HG03469 (cell line): Measurements from ENCODE around the gene MAPK14.
"Not testable (repeated sequence)": the region's sequence is repeated elsewhere in the genome, so short reads cannot be mapped to it uniquely, and the experiment has no call there.

Source experiments
- ATAC-seq: cut with Tn5 transposase; IDR thresholded peaks from one replicate; pipeline ENCODE4 v1.9.1; 2021; ENCODE audit warnings: mild to moderate bottlenecking, moderate library complexity, moderate number of reproducible peaks; ENCODE audit not compliant: unreplicated experiment

The MAPK14 gene

GRCh38 chr6:36027501-36028087, at the start of gene MAPK14:
MAPK14 (plus strand) TSS chr6:36027808; CDS start chr6:36028158, 350 bp downstream.
- ATAC-seq = peak; percentile 76

DNA sequence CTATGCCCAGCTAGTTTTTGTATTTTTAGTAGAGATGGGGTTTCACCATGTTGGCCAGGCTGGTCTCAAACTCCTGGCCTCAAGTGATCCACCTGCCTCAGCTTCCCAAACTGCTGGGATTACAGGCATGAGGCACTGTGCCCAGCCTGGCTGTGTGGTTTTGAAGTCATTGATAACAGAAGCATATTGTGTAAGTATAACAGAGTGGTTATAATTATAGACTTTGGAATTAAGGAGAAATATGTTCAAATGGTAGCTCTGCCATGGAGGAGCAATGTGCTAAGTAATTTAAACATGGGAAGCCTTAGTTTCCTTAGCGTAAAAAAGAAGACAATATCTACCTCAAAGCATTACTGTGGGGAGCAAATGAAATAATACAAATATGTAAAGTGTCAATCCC, 47.5 kb upstream of the MAPK14 start:
- ATAC-seq = not testable (repeated sequence)

DNA sequence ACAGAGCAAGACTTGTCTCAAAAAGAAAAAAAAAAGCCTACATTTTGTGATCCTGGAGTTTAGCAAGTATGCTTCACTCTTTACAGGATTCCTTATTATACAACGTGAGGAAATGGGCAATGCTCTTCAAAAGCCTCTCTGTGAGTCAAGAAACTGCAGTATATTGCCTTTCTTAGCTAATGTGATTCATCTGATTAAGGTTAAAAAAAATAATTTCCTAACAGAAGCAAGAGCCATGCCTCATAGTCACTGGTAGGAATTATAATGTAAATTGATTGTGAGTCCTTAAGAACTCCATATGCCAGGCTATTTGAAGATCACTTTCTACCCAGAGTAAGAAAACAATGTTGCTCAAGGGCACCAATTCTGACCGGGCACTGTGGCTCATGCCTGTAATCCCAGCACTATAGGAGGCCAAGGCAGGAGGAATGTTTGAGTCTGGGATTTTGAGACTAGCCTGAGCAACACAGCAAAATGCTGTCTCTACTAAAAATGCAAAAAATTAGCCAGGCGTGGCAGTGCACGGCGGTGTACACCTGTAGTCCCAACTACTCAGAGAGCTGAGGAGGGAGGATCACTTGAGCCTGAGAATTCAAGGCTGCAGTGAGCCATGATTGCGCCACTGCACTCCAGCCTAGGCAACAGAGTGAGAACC, 46.5 kb upstream of the MAPK14 start:
- no peak for ATAC-seq

GRCh38 chr6:35984701-35985100, 42.9 kb upstream of the MAPK14 start:
- no peak for ATAC-seq

DNA sequence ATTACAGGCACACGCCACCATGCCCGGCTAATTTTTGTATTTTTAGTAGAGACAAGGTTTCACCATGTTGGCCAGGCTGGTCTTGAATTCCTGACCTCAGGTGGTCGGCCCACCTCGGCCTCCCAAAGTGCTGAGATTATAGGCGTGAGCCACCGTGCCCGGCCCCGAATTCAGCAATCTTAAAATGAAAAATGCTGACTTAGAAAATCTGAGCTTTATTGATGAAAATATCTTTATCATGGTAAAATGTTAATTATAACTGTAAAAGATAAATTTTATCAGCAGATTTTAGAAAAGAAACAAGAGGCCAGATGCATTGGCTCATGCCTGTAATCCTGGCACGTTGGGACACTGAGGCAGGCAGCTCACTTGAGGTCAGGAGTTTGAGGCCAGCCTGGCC, 39.6 kb upstream of the MAPK14 start:
- ATAC-seq = not testable (repeated sequence)

DNA sequence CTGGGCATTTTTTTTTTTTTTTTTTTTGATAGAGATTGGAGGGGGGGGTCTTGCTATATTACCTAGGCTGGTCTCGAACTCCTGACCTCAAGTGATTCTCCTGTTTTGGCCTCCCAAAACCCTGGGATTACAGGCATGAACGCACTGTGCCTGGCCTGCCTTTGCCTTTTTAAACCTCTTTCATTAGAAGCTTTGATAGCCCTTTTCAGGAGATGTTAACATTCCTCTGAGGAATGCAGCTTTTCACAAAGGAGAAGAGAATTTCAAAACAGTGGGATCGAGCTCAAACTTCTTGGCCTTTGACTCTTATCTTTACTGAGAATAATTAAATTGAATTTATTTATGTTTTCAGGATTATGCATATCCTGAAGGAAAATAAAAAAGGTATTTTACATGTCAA, 34.5 kb upstream of the MAPK14 start:
- ATAC-seq = no peak

GRCh38 chr6:36000451-36000850, 27.2 kb upstream of the MAPK14 start:
- no peak for ATAC-seq

GRCh38 chr6:36015666-36016065, 11.9 kb upstream of the MAPK14 start:
- ATAC-seq = no peak

- no peak for ATAC-seq
These were observed 9.3 kb upstream of the MAPK14 start for GRCh38 chr6:36018339-36018738.

DNA sequence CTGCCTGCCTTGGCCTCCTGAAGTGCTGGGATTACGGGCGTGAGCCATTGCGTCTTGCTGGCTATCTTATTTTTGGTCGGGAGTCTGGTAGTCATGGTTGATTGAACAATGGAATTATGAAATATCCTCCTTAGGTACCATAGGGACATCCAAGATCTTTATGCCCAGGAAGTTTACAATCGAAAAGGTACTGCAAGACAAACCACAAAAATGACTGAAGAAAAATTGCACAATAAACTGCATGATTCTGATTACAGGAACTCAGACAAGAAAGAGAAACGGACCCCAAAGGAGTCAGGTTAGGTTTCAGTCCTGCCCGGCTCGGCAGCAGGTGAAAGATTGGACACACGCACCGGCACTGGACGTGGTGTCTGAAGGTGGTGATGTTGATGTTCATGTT, 8.4 kb upstream of the MAPK14 start:
- ATAC-seq = no peak

DNA sequence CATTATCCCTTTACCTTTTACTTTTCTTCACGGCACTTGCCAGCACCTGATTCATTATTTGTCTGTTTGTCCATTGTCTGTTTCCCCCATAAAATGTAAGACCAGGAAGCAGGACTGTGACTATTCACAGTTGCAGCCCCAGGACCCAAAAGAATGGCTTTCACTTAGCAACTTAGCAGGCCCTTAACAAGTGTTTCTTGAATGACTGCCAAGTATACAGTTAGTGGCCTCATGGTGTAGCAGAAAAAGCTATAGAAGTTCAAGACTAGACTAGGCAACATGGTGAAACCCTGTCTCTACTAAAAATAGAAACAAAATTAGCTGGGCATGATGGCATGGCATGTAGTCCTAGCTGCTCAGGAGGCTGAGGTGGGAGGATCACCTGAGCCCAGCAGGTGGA, 7.5 kb upstream of the MAPK14 start:
- no peak for ATAC-seq

GRCh38 chr6:36023996-36024795, 3.4 kb upstream of the MAPK14 start, which contains the start of gene SLC26A8:
SLC26A8 (minus strand) TSS chr6:36024641; CDS start chr6:36019707, 4,934 bp downstream.
- no peak for ATAC-seq

DNA sequence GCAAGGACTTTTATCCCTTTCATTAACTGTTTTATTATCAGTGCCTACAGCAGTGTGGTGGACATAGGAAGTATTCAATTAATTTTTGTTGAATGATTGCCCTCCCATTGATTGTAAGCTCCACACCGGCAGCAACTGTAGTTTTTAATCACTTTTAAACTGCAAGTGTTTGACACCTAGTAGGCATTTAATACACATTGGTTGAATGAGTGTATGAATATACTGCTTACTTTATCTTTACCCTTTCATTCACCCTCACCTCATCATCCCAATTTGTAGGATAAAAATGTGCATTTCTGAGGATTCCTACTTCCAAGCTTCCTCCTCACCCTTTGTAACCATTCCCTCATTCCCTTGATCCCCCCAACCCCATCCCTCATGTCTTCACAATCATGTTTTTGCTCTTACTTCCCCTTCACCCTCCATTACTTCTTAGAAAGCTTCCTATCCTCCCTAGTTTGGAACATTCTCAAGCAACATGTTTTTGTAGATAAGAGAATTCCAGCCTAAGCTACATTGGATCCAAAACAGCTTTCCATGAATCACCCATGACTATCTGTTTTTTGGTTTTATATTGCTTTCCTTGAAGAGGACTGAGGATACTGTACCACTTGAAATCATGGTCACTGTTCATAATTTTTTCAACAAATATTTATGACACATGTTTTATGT, 2.2 kb upstream of the MAPK14 start:
- no peak for ATAC-seq

- ATAC-seq = no peak
These were observed 1.7 kb upstream of the MAPK14 start for GRCh38 chr6:36025932-36026327.

GRCh38 chr6:36028088-36028876, 674 bp downstream of the MAPK14 start:
- no peak for ATAC-seq

DNA sequence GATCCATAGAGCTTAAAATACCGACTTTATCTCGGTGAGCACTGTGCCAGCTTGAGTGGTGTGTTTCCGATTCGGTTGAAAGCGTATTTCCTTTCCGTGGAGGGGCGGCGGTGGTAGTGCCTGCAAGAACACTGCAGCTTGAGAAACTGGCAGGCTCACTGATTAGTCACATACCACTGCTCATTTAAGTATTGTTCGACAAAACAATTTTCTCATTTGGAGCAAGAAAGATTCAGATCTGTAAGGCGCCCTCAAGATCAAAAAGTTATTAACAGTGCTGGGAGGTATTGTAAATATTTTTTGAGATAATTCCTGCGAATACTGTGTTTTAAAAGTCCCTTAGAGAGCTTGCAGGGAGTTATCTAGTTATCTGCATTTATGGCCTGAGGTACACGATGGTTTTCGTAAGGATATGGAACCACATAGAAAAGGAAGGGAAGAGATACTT, 1.3 kb downstream of the MAPK14 start:
- ATAC-seq = no peak

DNA sequence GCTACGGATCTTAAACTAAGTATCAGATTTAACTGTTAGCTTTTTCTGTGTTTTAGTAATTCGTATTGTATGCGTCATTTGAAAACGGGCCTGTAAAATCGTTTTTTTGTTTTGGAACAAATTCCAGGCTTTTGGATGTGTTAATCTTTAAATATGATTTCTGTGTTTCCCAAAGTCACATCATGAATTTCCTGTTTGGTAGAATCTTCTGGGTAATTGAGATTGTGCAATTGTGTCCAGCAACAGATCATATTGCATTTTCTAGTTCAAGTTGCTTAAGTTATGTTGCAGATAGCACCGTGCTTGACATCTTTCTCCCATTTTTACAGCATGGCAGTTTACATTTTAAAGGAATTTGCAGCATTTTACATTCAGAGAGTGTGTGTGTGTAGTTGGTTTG, 1.9 kb downstream of the MAPK14 start:
- ATAC-seq = no peak

GRCh38 chr6:36032261-36032660, 4.7 kb downstream of the MAPK14 start:
- no peak for ATAC-seq

DNA sequence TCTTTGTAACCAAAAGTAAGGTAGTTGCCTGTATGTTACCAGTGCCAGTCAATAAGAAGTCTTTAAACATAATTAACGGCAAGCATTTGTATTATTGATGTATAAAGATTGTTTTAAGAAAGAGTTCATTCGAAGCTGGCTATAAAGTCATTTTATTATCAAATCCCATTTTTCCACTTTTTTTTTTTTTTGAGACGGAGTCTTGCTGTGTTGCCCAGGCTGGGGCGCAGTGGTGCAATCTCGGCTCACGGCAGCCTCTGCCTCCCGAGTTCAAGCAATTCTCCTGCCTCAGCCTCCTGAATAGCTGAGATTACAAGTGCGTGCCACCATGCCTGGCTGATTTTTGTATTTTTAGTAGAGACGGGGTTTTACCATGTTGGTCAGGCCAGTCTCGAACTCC, 5.5 kb downstream of the MAPK14 start:
- not testable (repeated sequence) for ATAC-seq

DNA sequence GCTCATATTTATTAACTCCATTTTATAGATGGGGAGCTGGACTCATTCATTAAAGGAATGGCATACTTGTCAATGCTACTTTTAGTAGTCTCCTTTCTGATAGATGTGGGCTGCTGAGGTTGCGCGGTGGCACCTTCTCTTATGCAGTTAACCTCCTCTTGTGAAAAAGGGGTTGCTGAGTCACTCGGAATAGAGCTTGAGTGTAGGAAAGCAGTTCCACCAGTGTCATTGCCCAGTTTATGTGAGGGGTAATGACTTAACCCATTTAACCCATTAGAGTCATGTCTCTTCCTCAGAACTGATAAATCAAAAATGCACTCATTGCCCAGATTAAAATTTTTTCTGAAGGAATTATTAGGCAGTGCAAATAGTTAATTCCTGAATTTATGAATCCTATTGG, 6.3 kb downstream of the MAPK14 start:
- ATAC-seq = no peak
